ENCODE data around the gene PDE6G. TPM values are rescaled to one million over a fixed set of nuclear protein-coding genes. Genes with fewer than 3 reads are reported as not detected.

Gene PDE6G
- total RNA-seq, 1 donor from 2014 or later: 4.8 TPM

DNA sequence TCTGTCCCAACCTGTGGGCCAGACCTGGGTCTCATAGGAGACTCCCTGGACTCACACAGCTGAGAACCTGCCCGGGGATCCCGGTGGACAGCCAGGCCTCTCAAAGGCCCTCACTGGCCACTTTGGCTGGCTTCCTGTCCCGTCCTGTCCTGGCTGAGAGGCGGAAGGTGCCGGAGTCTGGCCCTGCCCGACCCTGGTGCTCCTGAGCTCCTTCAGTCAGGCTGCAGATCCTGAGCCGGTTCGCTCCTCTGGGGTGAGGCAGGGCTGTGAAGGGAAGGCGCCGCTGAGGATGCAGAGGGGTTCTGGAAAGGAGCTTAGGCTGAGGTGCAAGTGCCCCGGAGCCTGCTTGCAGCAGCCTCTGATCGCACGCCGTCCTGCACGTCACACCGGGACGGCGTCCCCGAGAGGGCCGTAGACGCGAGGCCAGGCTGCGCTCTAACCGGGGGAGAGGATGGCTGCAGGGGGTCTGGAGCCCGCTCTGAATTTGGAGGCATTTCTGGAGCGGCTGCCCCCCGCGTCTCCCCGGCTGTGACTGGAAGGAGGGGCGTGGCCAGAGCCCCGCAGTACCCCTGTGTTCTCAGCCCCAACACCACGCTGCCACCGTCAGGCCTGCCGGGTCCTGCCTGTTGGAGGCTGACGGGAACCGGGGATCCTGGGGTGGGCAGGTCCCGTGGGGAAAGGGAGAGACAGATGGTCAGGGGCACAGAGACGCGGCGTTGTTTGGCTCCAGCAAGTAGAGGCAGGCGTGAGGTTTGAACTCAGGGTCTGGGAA lies 31.6 kb upstream of the PDE6G start:
- no peak for DNase-seq (ENCODE audit: low read depth in 2 of 2)

GRCh38 chr17:81686614-81687013 lies 30.3 kb upstream of the PDE6G start:
- DNase-seq (ENCODE audit: low read depth in 2 of 2): no peak

GRCh38 chr17:81685108-81685507 lies 28.8 kb upstream of the PDE6G start:
- DNase-seq (ENCODE audit: low read depth in 2 of 2): peak in 1 of 2 donors; percentile 69

- no peak for DNase-seq (ENCODE audit: low read depth in 2 of 2)
Observed at GRCh38 chr17:81684442-81684911, 28.1 kb upstream of the PDE6G start.

DNA sequence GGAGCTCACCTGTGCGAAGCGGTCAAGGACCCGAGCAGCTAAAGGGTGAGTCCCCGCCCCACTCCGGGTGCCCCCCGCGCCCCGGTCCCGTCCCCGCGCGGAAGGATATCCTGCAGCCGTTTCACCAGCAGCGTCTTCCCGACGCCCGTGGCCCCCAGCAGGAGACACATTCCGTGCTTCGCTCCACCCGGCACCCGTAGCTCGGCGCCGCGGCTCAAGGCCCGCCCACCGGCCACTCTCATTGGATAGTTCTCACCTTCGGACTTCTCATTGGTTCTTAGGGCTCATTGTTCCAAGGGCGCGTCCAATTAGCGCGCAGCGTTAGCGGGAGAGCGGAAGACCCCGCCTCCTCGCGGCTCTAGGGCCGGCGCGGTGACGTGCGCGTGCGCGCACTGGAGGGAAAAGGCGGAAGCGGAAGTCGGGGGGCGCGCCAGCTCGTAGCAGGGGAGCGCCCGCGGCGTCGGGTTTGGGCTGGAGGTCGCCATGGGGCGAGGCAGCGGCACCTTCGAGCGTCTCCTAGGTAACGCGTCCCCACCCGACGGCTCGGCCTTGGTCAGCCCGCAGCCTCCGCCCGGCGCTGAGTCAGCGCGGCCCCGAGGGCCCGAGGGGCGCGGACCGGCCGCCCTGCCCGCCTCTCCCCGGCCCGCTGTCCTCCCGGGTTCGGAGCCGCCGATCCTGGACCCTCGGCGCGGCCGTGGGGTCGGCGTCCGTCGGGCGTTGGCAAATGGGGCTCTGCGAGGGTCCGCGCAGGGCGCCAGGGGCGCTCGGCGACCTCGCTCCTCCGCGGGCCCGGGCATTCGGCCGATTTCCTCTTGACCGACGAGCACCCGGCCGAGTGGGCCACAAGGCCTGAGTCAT lies 27.5 kb upstream of the PDE6G start, which contains the start of the genes ARL16 and HGS:
Gene ARL16, minus strand, starts transcription at position 214 of the 858 bp plus-strand sequence. Its CDS starts 44 bp downstream, at position 170.
Gene HGS, plus strand, starts transcription at position 428 of the 858 bp plus-strand sequence. Its CDS starts 56 bp downstream, at position 484.
- DNase-seq (ENCODE audit: low read depth in 2 of 2): peak; percentile 99

GRCh38 chr17:81683208-81683583 lies 26.9 kb upstream of the PDE6G start:
- no peak for DNase-seq (ENCODE audit: low read depth in 2 of 2)

- no peak for DNase-seq (ENCODE audit: low read depth in 2 of 2)
Observed at GRCh38 chr17:81682565-81683207, 26.3 kb upstream of the PDE6G start.

- no peak for DNase-seq (ENCODE audit: low read depth in 2 of 2)
Observed at GRCh38 chr17:81681672-81682071, 25.3 kb upstream of the PDE6G start.

DNA sequence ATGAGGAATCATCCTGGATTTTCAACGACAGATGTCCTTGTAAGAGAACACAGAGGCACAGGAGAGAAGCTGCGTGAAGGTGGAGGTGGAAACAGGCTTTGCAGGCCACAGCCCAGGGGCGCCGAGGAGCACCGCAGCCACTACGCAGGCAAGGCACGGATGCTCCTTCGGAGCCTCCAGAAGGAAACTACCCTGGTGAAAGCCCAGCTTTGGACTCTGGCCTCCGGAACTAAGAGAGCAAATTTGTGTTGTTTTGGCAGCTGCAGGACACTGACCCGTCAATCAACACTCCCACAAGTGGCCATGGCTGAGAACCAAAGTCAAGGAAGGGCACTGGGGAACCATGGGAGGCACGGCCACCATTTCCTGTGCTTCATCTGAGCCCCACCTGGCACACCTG lies 23.8 kb upstream of the PDE6G start:
- no peak for DNase-seq (ENCODE audit: low read depth in 2 of 2)

- DNase-seq (ENCODE audit: low read depth in 2 of 2): no peak
Observed at GRCh38 chr17:81676906-81677305, 20.6 kb upstream of the PDE6G start.

DNA sequence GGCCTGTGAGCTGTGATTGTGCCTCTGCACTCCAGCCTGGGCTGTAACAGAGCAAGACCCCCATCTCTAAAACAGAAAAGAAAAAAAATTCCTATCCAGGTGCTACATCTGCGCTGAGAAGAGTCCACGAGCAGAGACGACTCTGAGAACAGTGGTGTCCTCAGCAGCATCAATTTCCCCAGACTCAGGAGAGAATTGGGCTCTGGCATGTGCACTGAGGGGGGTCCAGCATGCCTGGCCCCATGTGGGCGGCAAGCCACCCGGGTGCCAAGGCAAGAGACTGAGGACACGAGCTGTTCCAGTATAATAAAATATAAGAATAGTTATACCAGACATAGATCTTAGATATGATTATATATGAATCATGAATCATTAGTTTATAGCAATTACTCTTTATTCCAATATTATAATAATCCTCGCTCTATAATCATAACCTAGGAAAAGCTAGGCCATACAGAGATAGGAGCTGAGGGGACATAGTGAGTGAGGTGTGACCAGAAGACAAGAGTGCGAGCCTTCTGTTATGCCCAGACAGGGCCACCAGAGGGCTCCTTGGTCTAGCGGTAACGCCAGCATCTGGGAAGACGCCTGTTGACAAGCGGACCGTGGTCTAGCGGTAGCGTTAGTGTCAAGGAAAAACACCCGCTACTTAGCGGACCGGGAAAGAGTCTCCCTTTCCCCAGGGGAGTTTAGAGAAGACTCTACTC lies 19.3 kb upstream of the PDE6G start:
- DNase-seq (ENCODE audit: low read depth in 2 of 2): peak in 1 of 2 donors; percentile 46

DNA sequence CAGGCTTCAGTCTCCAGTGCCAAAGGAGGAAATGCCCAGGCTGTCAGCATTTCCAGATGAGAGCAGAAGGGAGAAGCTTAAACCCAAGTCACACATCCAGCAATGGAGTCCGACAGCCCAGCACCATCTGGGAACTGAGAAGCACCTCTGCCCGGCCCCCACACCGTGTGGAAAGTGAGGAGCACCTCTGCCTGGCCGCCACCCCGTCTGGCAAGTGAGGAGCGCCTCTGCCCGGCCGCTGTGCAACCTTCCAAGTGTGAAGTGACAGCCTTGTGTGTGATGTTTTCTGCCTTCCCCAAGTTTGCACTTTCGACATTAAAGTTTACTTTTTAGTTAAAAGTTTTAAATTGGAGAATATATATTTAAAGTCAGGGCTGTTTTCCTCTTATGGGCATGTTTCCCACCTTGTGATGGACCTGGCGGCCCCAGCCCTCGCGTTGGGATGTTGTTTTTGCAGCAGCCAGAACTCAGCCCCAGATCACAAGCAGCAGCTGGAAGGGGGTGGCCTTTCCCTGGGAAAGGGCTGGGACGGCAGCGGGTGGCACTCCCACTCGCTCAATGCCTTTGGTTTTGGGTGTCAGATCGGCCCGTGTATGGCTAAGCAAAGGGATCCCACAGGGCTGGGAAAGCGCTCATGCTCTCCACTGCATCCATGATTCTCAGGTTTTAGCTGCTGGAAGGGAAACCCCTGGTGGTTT lies 17.4 kb upstream of the PDE6G start:
- DNase-seq (ENCODE audit: low read depth in 2 of 2): no peak

DNA sequence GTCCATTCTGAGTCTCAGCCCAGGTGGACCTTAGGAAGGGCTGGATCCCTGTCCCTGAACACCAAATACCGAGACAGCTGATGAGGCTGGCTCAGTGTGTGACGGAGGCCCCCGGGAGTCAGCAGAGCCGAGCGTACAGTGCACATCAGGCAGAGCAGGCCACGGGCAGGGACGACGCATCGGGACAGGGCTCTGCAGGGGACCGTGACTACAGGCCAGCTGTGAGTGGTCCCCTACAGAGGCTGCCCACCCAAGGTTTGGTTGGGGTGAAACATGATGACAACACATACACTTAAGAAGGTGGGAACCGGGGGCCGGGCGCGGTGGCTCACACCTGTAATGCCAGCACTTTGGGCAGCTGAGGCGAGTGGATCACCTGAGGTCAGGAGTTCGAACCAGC lies 16.6 kb upstream of the PDE6G start:
- no peak for DNase-seq (ENCODE audit: low read depth in 2 of 2)

- DNase-seq (ENCODE audit: low read depth in 2 of 2): no peak
Observed at GRCh38 chr17:81672504-81672903, 16.2 kb upstream of the PDE6G start.

DNA sequence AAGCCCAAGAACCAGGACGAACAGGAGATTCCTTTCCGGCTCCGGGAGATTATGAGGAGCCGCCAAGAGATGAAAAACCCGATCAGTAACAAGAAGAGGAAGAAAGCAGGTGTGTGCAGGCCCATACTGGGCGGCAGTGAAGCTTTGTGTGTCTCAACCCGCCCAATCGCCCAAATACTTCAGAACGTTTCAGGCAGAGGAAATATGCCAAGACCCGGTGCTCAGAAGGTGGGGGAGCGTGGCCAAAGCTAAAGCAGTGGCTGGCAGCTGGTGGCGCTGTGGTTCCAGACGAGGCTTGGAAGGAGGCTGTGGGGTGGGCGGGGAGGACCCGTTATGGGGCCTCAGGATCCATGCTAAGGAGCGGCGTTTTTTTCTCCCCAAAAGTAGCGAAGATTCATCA lies 11.4 kb upstream of the PDE6G start:
- DNase-seq (ENCODE audit: low read depth in 2 of 2): no peak

- DNase-seq (ENCODE audit: low read depth in 2 of 2): peak; percentile 98
Observed at GRCh38 chr17:81666342-81667191, 10.2 kb upstream of the PDE6G start, which contains the start of the genes CCDC137 and OXLD1. Gene CCDC137 (plus strand): TSS chr17:81666737. CDS start chr17:81666767, 30 bp downstream. Gene OXLD1 (minus strand): TSS chr17:81666605. CDS start chr17:81666577, 28 bp downstream.

GRCh38 chr17:81666092-81666341 lies 9.7 kb upstream of the PDE6G start:
- DNase-seq (ENCODE audit: low read depth in 2 of 2): peak; percentile 62 to 64

- DNase-seq (ENCODE audit: low read depth in 2 of 2): peak; percentile 36 to 44
Observed at GRCh38 chr17:81665205-81666091, 9.1 kb upstream of the PDE6G start.

DNA sequence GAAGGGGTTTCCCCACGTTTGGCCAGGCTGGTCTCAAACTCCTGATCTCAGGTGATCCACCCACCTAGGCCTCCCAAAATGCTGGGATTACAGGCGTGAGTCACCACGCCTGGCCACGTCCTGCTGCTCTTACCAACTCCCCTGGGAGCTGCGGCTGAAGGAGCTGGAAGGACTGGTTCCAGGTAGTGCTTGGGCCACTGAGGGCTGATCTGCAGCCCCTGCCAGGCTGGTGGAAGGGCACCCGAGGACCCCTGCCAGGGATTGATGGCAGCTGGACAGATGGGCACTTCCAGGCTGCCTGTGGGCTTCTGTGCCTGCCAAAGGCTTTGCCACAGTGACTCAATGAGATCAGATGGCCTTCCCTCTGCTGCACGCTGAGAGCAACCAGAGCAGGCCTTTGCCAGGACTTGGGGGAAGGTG lies 7.7 kb upstream of the PDE6G start:
- DNase-seq (ENCODE audit: low read depth in 2 of 2): no peak

Data from lung microvascular endothelial cell (primary cell).